HG03025 (cell line): ENCODE measurements around the gene UBFD1.
"Not testable (repeated sequence)": the region's sequence is repeated elsewhere in the genome, so short reads cannot be mapped to it uniquely, and the experiment has no call there.

Experiments used
- ATAC-seq: cut with Tn5 transposase; IDR thresholded peaks from one replicate; pipeline ENCODE4 v1.9.1; 2021; ENCODE audit warnings: mild to moderate bottlenecking, moderate library complexity; ENCODE audit not compliant: unreplicated experiment, low FRiP score

UBFD1 gene

GRCh38 chr16:23524886-23525285, 32.6 kb upstream of the UBFD1 start:
- ATAC-seq, result no peak

- ATAC-seq, result no peak
These were observed 29.4 kb upstream of the UBFD1 start for GRCh38 chr16:23527961-23528643.

DNA sequence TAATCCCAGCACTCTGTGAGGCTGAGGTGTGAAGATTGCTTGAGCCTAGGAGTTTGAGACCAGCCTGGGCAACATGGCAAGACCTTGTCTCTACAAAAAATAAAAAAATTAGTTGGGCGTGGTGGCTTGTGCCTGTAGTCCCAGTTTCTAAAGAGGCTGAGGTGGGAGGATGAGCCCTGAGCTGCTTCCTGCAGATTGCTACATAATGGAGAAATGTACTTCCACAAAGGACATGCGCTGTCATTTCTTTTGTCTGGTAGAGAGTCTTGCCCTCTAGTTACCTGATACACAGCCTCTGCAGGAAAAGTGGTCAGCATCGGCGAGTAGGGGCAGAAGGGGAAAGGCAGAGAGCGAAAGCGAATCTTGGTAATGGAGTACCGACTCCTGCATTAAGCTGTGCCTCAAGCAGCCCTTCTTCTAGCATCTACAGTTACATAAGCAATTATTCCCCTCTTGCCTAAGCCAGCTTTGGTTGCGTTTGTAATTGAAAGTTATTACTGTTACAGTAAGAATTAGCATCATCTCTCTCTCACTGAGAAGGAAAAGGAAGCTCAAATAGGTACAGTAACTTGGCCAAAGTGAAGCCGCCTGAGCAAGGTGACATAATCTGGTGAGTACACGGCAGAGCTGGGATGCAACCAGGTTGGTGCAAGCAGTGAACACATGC, 28.8 kb upstream of the UBFD1 start:
- ATAC-seq, result no peak

- no peak for ATAC-seq
These were observed 27.5 kb upstream of the UBFD1 start for GRCh38 chr16:23530062-23530461.

GRCh38 chr16:23532448-23532847, 25.1 kb upstream of the UBFD1 start:
- ATAC-seq, result no peak

GRCh38 chr16:23534868-23535860, 22.4 kb upstream of the UBFD1 start:
- no peak for ATAC-seq

GRCh38 chr16:23535901-23536300, 21.6 kb upstream of the UBFD1 start:
- no peak for ATAC-seq

GRCh38 chr16:23537390-23537789, 20.1 kb upstream of the UBFD1 start:
- ATAC-seq, result no peak

- no peak for ATAC-seq
These were observed 18.6 kb upstream of the UBFD1 start for GRCh38 chr16:23538919-23539278.

DNA sequence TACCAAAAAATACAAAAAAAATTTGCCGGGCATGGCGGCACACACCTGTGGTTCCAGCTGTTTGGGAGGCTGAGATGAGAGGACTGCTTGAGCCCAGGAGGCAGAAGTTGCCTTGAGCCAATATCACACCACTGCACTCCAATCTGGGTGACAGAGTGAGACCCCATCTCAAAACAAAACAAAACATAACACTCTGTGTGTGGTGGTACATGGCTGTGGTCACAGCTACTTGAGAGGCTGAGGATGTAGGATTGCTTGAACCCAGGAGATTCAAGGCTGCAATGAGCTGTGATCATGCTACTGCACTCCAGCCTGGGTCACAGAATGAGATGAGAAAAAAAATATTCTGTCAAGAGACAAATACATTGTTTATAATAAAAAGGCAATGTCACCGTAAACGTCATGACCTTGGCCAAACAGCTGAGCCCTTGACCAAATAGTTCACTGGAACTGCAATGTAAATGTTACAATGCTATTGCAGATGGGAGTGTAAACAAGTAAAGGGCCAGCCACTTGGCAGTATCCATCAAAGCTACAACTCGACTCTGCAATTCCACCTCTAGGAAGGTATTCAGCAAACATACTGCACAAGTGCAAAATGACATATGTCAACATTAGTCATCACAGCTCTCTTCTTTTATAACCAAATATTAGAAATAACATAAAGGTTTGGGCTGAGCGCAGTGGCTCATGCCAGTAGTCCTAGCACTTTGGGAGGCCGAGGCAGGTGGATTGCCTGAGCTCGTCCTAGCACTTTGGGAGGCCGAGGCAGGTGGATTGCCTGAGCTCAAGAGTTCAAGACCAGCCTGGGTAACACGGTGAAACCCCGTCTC, 17.3 kb upstream of the UBFD1 start:
- no peak for ATAC-seq

DNA sequence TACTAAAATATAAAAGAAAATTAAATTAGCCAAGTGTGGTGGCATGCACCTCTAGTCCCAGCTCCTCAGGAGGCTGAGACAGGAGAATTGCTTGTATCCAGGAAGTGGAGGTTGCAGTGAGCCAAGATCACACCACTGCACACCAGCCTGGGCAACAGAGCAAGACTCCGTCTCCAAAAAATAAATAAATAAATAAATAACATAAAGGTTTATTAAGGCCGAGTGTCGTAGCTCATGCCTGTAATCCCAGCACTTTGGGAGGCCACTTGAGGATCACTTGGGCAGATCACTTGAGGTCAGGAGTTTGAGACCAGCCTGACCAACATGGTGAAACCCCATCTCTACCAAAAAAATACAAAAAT, 16.7 kb upstream of the UBFD1 start:
- not testable (repeated sequence) for ATAC-seq

DNA sequence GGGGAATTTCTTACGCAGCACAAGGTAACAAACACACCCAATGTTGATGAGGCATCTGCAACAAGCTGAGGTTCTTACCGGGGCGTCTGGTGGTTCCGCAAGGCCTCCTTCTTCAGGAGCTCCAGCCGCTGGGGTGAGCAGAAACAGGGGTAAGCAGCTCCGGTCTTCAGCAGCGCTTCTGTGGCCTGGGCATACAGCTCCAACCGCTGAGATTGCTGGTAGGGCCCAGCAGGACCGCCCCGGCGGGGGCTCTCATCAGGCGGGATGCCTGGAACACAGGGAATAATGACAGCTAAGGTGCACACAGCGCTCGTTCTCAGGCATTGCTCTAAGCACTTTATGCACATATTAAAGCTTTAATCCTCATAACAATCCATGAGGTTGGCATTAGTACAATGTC, 13.1 kb upstream of the UBFD1 start:
- no peak for ATAC-seq

DNA sequence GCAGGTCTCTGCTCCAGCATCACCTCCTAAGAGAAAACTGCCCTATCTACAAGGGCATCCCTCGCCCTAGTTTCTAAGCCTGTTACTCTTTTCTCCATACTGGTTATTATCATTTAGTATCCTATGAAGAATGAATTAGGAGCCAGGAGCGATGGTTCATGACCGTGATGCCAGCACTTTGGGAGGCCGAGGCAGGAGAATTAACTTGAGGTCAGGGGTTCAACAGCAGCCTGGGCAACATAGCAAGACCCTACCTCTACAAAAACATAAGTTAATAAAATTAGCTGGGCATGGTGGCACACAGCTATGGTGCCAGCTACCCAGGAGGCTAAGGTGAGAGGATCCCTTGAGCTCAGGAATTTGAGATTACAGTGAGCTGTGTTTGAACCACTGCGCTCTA, 7.6 kb upstream of the UBFD1 start:
- no peak for ATAC-seq

DNA sequence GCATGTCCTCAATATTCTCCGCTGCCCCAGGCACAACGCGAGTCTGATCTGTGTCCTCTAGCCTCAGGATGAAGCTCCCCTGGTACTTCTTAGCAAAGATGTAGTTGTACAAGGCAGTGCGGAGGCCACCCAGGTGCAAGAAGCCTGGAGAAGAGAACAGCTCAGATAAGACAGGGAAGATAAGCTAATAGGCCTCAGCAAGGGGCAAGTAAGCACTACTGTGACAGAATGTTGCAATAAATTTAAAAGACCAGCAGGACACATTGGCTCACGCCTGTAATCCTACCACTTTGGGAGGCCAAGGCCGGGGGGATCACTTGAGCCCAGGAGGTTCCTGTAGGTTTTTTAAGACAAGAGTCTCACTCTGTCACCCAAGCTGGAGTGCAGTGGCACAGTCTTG, 5.4 kb upstream of the UBFD1 start:
- ATAC-seq, result no peak

GRCh38 chr16:23554536-23554935, 3.0 kb upstream of the UBFD1 start:
- ATAC-seq, result no peak

GRCh38 chr16:23557779-23558702, 514 bp downstream of the UBFD1 start:
- ATAC-seq, result peak; percentile 2

GRCh38 chr16:23561586-23561985, 4.1 kb downstream of the UBFD1 start:
- ATAC-seq, result no peak

GRCh38 chr16:23562505-23562904, 5.0 kb downstream of the UBFD1 start:
- ATAC-seq, result no peak

DNA sequence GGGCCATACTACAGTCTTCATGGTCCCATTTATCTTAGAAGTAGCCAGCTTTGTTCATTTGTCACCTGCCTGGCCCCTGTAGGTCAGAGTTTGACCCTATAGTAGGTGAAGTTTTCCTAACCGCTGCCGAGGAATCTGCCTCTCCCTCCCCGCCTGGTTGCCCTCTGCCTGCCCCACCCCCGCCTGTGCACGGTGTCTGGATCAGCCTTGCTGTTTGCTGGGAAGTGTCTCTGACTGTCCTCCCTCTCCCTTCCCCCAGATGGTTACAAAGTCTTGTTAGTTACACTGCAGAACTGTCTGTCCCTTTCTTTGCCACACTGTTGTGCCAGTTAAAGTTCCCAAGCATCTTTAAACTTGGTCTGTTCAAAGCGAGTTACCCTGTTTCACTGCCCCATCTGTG, 5.7 kb downstream of the UBFD1 start:
- ATAC-seq, result no peak
